Stimulated activated CD8-positive, alpha-beta memory T cell treated with anti-CD3 and anti-CD28 coated beads, Interleukin-4, amount 100 ng/mL, for 24 hours (primary cell): ENCODE measurements around the gene PITPNM1.
"Not testable (repeated sequence)": the region's sequence is repeated elsewhere in the genome, so short reads cannot be mapped to it uniquely, and the experiment has no call there.

ENCODE experiments used
- DNase-seq: peaks from one replicate; pipeline ENCODE4 v3.0.0-alpha.2; 2020; ENCODE audit warnings: low read depth

PITPNM1 gene

GRCh38 chr11:67504950-67505581 lies at the start of gene PITPNM1:
PITPNM1 (minus strand) TSS chr11:67505363; CDS start chr11:67504180, 1,183 bp downstream.
- DNase-seq, result peak; percentile 71

DNA sequence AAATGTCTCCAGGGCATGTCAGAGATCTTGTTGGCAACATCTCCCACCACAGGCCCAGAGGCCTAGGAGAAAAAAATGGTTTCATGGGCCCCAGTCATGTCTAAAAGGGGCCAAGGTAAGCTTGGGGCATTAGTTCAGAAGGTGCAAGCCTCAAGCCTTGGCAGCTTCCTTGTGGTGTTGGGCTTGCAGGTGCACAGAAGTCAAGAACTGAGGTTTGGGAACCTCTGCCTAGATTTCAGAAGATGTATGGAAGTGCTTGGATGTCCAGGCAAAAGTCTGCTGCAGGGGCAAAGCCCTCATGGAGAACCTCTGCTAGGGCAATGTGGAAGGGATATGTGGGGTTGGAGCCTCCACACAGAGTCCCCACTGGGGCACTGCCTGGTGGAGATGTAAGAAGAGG lies 46.5 kb upstream of the PITPNM1 start:
- DNase-seq, result not testable (repeated sequence)

- DNase-seq, result no peak
Observed at GRCh38 chr11:67551127-67551526, 46.0 kb upstream of the PITPNM1 start.

DNA sequence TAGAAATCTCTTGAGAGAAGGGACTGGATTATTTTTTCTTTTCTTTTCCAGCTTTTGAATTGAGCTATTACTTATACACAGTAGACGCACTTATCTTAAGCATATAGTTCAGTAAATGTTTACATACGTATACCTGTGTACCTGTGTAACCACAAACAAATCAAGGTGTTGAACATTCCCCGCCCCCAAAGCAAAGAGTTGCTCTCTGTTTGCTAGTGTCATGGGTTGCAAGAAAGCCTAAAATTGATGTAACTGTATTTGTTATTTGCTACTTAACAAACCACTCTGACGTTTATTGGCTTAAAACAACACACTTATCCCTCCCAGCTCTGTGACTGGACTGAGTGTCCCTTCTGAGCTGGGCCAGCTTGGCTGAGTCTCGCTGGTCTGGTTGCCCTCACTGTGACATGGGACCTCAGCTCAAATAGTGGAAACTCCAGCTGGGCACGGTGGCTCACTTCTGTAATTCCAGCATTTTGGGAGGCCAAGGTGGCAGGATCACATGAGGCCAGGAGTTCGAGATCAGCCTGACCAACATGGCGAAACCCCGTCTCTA lies 43.5 kb upstream of the PITPNM1 start:
- no peak for DNase-seq

GRCh38 chr11:67548112-67548511 lies 42.9 kb upstream of the PITPNM1 start:
- not testable (repeated sequence) for DNase-seq

GRCh38 chr11:67545280-67545679 lies 40.1 kb upstream of the PITPNM1 start:
- DNase-seq, result no peak

DNA sequence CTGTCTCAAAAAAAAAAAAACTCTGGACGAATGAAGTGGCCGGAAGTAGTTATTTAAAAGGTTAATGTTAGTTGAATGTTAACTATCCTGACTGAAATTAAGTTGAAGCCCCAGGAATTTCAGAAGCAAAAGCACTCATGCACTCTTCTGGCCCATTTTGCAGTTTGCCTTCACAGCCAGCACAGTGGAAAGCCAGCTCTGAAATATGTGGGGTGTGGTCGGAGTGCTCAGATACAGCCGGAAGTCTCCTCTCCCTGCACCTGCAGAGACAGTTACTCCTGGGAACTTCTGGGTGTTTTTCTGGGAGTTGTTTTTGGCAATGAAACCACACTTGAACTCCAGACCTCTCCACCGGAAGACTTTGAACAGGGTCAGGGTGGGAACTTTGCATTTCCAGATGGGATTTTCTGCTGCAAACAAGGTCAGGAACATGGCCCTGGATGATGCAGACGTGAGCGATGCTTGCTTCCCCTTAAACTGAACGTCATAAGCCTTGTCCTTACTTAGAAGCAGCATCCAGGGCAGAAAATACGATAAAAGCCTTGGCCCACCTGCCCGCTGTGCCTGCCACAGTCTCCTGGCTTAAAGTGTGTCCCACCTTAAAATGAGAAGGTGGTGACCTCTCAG lies 39.6 kb upstream of the PITPNM1 start:
- no peak for DNase-seq

DNA sequence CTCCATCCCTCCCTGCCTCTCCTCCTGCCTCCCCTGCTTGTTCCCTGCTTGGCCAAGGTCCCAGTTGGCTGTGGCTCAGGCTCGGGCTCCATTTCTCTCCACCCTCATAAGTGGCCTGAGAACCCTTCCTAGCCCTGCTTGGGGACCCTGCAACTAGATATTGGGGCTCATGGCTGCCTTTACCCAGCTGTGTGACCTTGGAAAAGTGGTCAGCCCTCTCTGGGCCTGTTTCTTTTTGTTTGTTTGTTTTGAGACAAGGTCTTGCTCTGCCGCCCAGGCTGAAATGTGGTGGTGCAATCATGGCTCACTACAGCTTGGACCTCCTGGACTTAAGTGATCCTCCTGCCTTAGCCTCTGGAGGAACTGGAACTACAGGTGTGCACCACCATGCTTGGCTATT lies 38.4 kb upstream of the PITPNM1 start:
- no peak for DNase-seq

DNA sequence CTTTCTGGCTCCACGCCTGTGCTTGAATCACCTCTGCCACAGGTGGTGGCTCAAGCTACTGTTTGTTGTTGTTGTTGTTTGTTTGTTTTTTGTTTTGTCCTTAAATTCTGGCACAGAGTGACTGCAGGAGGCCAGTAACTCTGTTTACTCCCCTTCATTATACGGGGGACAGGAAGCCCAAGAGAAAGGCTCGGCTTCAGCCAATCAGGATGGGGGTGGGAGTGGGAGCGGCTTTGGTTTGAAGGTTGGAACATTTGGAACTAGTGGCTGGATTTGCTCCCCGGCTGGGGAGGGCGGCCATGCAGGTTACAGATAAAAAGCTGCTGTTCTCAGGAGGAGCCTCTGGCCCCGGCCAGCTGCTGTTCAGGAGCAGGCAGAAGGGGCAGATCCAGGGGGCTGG lies 37.8 kb upstream of the PITPNM1 start:
- no peak for DNase-seq

- DNase-seq, result no peak
Observed at GRCh38 chr11:67542169-67542568, 37.0 kb upstream of the PITPNM1 start.

- DNase-seq, result no peak
Observed at GRCh38 chr11:67541198-67541597, 36.0 kb upstream of the PITPNM1 start.

DNA sequence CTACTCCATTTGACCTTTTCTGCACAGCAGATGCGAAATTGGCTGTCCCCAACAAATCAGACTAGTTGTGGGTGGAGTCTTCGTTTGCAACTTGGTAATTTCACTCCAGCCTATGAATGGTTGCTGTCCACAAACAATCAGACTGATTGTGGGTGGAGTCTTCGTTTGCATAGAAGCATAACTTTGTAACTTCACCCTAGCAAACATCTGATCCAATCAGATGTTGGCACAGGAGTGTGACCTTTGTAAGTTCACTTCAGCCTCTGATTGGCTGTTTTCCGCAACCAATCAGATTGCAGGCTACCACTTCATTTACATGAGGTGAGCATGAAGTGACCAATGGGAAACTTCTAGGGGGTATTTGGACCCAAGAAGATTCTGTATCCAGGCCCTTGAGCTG lies 34.4 kb upstream of the PITPNM1 start:
- DNase-seq, result no peak

GRCh38 chr11:67538823-67539505 lies 33.8 kb upstream of the PITPNM1 start:
- DNase-seq, result no peak

DNA sequence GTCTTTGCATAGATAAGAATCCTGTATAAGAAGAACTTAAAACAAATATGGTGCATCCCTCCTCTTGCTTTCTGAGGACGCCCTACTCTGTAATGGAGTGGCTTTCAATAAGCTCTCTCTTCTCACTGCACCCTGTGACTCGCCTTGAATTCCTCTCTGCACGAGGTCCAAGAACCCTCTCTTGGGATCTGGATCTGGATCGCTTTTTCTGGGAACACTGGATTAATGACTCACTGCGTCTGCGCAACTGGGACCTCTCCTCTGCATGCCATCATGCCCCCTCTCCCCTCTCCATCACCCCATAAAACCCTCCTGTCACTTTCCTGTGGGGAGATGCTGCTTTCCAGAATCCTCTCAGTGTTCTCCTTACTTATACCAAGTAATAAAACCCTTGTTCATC lies 33.1 kb upstream of the PITPNM1 start:
- no peak for DNase-seq

DNA sequence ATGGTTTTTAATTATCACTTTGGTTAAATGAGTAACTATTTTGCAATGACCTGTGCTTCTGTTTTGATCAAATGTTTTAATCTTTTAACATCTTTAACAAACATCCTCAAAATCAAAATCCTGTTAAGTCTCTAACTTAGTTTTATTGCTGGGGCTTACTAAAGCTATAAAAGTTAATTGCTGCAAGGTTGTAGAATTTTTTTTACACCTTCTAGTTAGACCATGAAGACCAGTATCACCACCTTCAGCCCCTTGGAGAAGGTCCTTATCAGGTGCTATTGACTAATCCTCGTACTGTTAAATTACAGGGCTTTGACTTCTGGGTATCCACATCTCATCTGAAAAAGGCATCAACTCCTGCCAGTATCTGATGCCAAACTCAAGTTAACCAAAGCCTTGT lies 30.4 kb upstream of the PITPNM1 start:
- DNase-seq, result no peak

DNA sequence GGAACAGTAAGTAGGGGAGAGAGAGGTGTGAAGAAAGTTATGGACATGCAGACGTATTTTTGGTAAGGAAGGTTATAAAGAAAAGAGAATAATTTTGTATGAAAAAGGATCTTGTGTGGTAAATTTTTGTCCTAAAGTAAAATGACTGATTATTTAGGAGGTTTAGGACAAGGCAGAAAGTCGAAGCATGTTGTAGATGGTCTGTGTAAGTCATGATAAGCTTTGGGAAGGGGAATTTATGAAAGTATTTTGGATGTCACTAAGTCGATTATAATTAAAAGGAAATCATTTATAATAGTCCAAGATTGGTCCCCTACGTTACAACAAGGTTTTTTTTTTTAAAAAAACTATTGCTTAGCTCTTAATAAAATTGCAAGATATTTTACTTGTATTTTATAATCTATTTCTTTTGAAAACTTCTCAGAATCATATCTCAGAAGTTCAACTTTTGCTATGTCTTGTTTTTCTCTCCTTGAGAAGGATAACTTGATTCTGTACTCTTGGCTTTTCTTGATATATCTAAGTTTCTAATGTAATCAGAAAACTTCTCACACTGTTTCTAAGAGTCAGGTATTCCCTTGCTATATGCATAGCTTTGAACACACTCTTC lies 29.0 kb upstream of the PITPNM1 start:
- DNase-seq, result no peak

DNA sequence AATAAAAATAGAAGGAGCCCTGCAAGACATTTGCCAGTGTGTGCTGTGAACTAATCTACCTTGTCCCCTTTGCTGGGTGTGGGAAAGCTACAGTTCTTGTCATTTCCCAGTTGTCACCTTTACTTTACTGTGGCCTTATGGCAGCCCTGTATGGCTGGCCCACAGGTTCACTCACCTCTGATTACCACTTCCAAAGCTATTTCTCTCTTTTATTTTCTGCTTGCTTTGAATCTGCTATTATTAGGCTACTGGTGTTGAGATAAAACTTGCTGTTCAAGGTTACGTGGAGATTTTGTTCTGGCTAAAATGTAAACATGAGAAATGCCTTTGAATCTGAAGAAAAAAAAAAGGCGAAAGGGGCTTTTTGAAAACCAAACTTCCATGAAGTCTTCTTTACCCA lies 27.7 kb upstream of the PITPNM1 start:
- no peak for DNase-seq

- DNase-seq, result no peak
Observed at GRCh38 chr11:67530282-67530592, 25.1 kb upstream of the PITPNM1 start.

GRCh38 chr11:67528376-67528775 lies 23.2 kb upstream of the PITPNM1 start:
- no peak for DNase-seq

GRCh38 chr11:67525275-67525976 lies 20.3 kb upstream of the PITPNM1 start:
- DNase-seq, result no peak

GRCh38 chr11:67524480-67524808 lies 19.3 kb upstream of the PITPNM1 start:
- no peak for DNase-seq
